Liver (tissue), 3 donors: ENCODE measurements around the gene FBXL2.

ENCODE experiments used
- ATF3 ChIP-seq: IDR thresholded peaks from 2 replicates; pipeline ENCODE4 v1.6.1; 2016; ENCODE audit warnings: antibody characterized with exemption
- CTCF ChIP-seq: fragments of 150-350 bp; IDR thresholded peaks from 2 replicates; pipeline ENCODE4 v1.5.1; 2017; ENCODE audit warnings: improper control_type of control experiment, low read depth, low read length; ENCODE audit not compliant: missing input control
- HNF4A ChIP-seq, 2 donors: conservative IDR thresholded peaks; 2 replicates each; pipeline ENCODE4 v1.6.1; 2016; ENCODE audit warnings: antibody characterized with exemption in 2 of 2, mild to moderate bottlenecking in 2 of 2
- HNF4G ChIP-seq: IDR thresholded peaks from 2 replicates; pipeline ENCODE4 v1.6.1; 2016; ENCODE audit warnings: antibody characterized with exemption
- RAD21 ChIP-seq, 2 donors: IDR thresholded peaks; 2 replicates each; pipeline ENCODE4 v1.6.1; 2016; ENCODE audit warnings: antibody characterized with exemption in 2 of 2, mild to moderate bottlenecking in 2 of 2
- REST ChIP-seq: IDR thresholded peaks from 2 replicates; pipeline ENCODE4 v1.6.1; 2016; ENCODE audit warnings: antibody characterized with exemption, mild to moderate bottlenecking
- RXRA ChIP-seq, 2 donors: IDR thresholded peaks; 2 replicates each; pipeline ENCODE4 v1.6.1; 2017 to 2018; ENCODE audit warnings: antibody characterized with exemption in 2 of 2, mild to moderate bottlenecking in 1 of 2
- YY1 ChIP-seq: IDR thresholded peaks from 2 replicates; pipeline ENCODE4 v1.6.1; 2016; ENCODE audit warnings: antibody characterized with exemption, mild to moderate bottlenecking
- ZBTB33 ChIP-seq: IDR thresholded peaks from 2 replicates; pipeline ENCODE4 v1.6.1; 2016; ENCODE audit warnings: antibody characterized with exemption
- donor health status: healthy.
- donor health status: healthy.

GRCh38 chr3:33426068-33426467 lies 148.8 kb downstream of the FBXL2 start:
- TF ChIP-seq CTCF (no peak), REST (no peak), RAD21 (IDR thresholded peaks at IDR 0.05) (no peak), RXRA (IDR thresholded peaks at IDR 0.05) (no peak), ZBTB33 (no peak), HNF4A (conservative IDR thresholded peaks at IDR 0.05) (no peak), YY1 (no peak), HNF4G (no peak), ATF3 (no peak)
